GM10248 (cell line): ENCODE data around the gene KRT6C.
"Not testable (repeated sequence)": the region's sequence is repeated elsewhere in the genome, so short reads cannot be mapped to it uniquely, and the experiment has no call there.

Experiments
- CTCF ChIA-PET: fragments of 300-600 bp; sonication (Branson Sonifier 250); formaldehyde crosslinking; extraction: SDS; loops from one replicate; lab custom pipeline; 2021; ENCODE audit warnings: antibody characterized with exemption; lab: Yijun Ruan, JAX
- POLR2A ChIA-PET: fragments of 350-650 bp; sonication (Branson Sonifier 250); formaldehyde crosslinking; extraction: SDS; loops from one replicate; lab custom pipeline; 2020; ENCODE audit warnings: antibody characterized with exemption; lab: Yijun Ruan, JAX
- DNase-seq: peaks from one replicate; pipeline ENCODE4 v3.0.0; 2012; ENCODE audit errors: extremely low spot score
- CTCF ChIP-seq: IDR thresholded peaks from 2 replicates; pipeline ENCODE4 v1.5.1; 2012; ENCODE audit warnings: mild to moderate bottlenecking, low read depth; ENCODE audit errors: extremely low read depth, missing control alignments, control extremely low read depth

KRT6C gene

GRCh38 chr12:52514471-52515318 is 41.1 kb upstream of the KRT6C start:
- CTCF ChIA-PET = interaction anchor here (0.9 to 1.8 kb wide), 2 partner anchors 8 to 16 kb away, joined by 4 to 6 read pairs; no protein-coding TSS in a partner anchor
- no peak for TF ChIP-seq CTCF
- no peak for DNase-seq
- POLR2A ChIA-PET = no interaction called here

- CTCF ChIA-PET = interaction anchor here (0.9 kb wide), 1 partner anchor 31 kb away, joined by 3 read pairs; no protein-coding TSS in a partner anchor
- no peak for TF ChIP-seq CTCF
- POLR2A ChIA-PET = no interaction called here
- no peak for DNase-seq
These were observed 40.1 kb upstream of the KRT6C start for GRCh38 chr12:52513736-52514135.

- no peak for DNase-seq
- no peak for TF ChIP-seq CTCF
- CTCF ChIA-PET = interaction anchor here (0.8 to 1.7 kb wide), 3 partner anchors 13 to 23 kb away, joined by 3 to 5 read pairs (median 3); partner anchors contain the start of genes KRT5 and KRT6A
- POLR2A ChIA-PET = no interaction called here
These were observed 34.6 kb upstream of the KRT6C start for GRCh38 chr12:52508211-52508610.

- DNase-seq = no peak
- CTCF ChIA-PET = interaction anchor here (0.8 to 1.7 kb wide), 6 partner anchors 9 to 48 kb away, joined by 3 to 6 read pairs (median 3); partner anchors contain the start of genes KRT5 and KRT6A
- TF ChIP-seq CTCF = peak; percentile 45
- POLR2A ChIA-PET = no interaction called here
These were observed 33.5 kb upstream of the KRT6C start for GRCh38 chr12:52506858-52507715.

GRCh38 chr12:52502877-52503276 is 29.3 kb upstream of the KRT6C start:
- no peak for DNase-seq
- no peak for TF ChIP-seq CTCF
- CTCF ChIA-PET = no interaction called here
- POLR2A ChIA-PET = no interaction called here

- DNase-seq = no peak
- ChIA-PET CTCF (no interaction called here), POLR2A (no interaction called here)
- TF ChIP-seq CTCF = no peak
These were observed 27.9 kb upstream of the KRT6C start for GRCh38 chr12:52501490-52501889.

GRCh38 chr12:52500574-52500973 is 27.0 kb upstream of the KRT6C start:
- CTCF ChIA-PET, DNase-seq, POLR2A ChIA-PET: not testable (repeated sequence)
